HEK293 (cell line): Measurements from ENCODE around the gene GINS2.

Experiments
- CTCF ChIA-PET: fragments of 350-600 bp; formaldehyde crosslinking; extraction: SDS; loops from one replicate; lab custom pipeline; 2021; ENCODE audit warnings: antibody characterized with exemption; lab: Yijun Ruan, JAX
- POLR2A ChIA-PET: fragments of 300-600 bp; formaldehyde crosslinking; extraction: SDS; loops from one replicate; lab custom pipeline; 2020; ENCODE audit warnings: antibody characterized with exemption, inconsistent platforms; lab: Yijun Ruan, JAX
- H3K27ac ChIP-seq: fragments of 200-500 bp; sonication (Bioruptor generic); 2 replicates; pipeline ENCODE4 v1.5.1; 2014; ENCODE audit warnings: low read depth, low read length, control low read depth, inconsistent platforms; ENCODE audit errors: extremely low read depth
- H3K36me3 ChIP-seq, 2 experiments: fragments of 200-500 bp in 1 of 2; sonication (Bioruptor generic) in 1 of 2; 1 replicate in 1 of 2; 2 replicates in 1 of 2; pipeline ENCODE4 v1.5.1; 2014 to 2017; ENCODE audit warnings: inconsistent platforms in 2 of 2, low read length in 2 of 2; ENCODE audit not compliant: control insufficient read depth in 2 of 2, insufficient read depth in 1 of 2
- H3K4me1 ChIP-seq: fragments of 200-500 bp; sonication (Bioruptor generic); 2 replicates; pipeline ENCODE4 v1.5.1; 2014; ENCODE audit warnings: mild to moderate bottlenecking, low read length, inconsistent platforms; ENCODE audit not compliant: control insufficient read depth, insufficient read depth
- H3K4me3 ChIP-seq: 2 replicates; pipeline ENCODE4 v1.5.1; 2011; ENCODE audit warnings: low read depth, mild to moderate bottlenecking, control low read depth, low read length, moderate library complexity
- H3K9me3 ChIP-seq: fragments of 200-500 bp; sonication (Bioruptor generic); 2 replicates; pipeline ENCODE4 v1.5.1; 2014; ENCODE audit warnings: low read depth, low read length, inconsistent platforms; ENCODE audit not compliant: control insufficient read depth, insufficient read depth
- FEZF1 ChIP-seq: fragments of 450-650 bp; formaldehyde crosslinking; IDR thresholded peaks from 2 replicates; pipeline ENCODE4 v1.5.1; 2016; ENCODE audit warnings: missing biosample characterization, missing genetic modification characterization
- HOXC10 ChIP-seq: sonication (generic); formaldehyde crosslinking; IDR thresholded peaks from 2 replicates; pipeline ENCODE4 v1.8.1; 2023; ENCODE audit warnings: mild to moderate bottlenecking, missing genetic modification reagents
- KLF10 ChIP-seq: fragments of 450-650 bp; IDR thresholded peaks from 2 replicates; pipeline ENCODE4 v1.5.1; 2018; ENCODE audit warnings: missing biosample characterization, mild to moderate bottlenecking, missing genetic modification characterization
- KLF7 ChIP-seq: fragments of 450-650 bp; formaldehyde crosslinking; IDR thresholded peaks from 2 replicates; pipeline ENCODE4 v1.5.1; 2016; ENCODE audit warnings: missing biosample characterization, missing genetic modification characterization, borderline replicate concordance
- MZF1 ChIP-seq: fragments of 450-650 bp; formaldehyde crosslinking; IDR thresholded peaks from 2 replicates; pipeline ENCODE4 v1.5.1; 2017; ENCODE audit warnings: missing biosample characterization, missing genetic modification characterization, borderline replicate concordance
- PRDM4 ChIP-seq: fragments of 450-650 bp; formaldehyde crosslinking; IDR thresholded peaks from 2 replicates; pipeline ENCODE4 v1.5.1; 2017; ENCODE audit warnings: missing biosample characterization, missing genetic modification characterization
- TSHZ1 ChIP-seq: fragments of 450-650 bp; formaldehyde crosslinking; IDR thresholded peaks from 2 replicates; pipeline ENCODE4 v1.5.1; 2016; ENCODE audit warnings: missing biosample characterization, missing genetic modification characterization, borderline replicate concordance
- ZBTB1 ChIP-seq: fragments of 450-650 bp; formaldehyde crosslinking; IDR thresholded peaks from 2 replicates; pipeline ENCODE4 v1.5.1; 2016; ENCODE audit warnings: missing biosample characterization, missing genetic modification characterization
- ZBTB8A ChIP-seq: fragments of 450-650 bp; formaldehyde crosslinking; IDR thresholded peaks from 2 replicates; pipeline ENCODE4 v1.5.1; 2016; ENCODE audit warnings: missing biosample characterization, missing genetic modification characterization
- ZFP69B ChIP-seq: fragments of 450-650 bp; formaldehyde crosslinking; IDR thresholded peaks from 2 replicates; pipeline ENCODE4 v1.5.1; 2016; ENCODE audit warnings: missing biosample characterization, missing genetic modification characterization
- ZNF19 ChIP-seq: fragments of 450-650 bp; formaldehyde crosslinking; IDR thresholded peaks from 2 replicates; pipeline ENCODE4; 2016; ENCODE audit warnings: missing biosample characterization, missing genetic modification characterization, low read depth
- ZNF311 ChIP-seq: fragments of 450-650 bp; formaldehyde crosslinking; IDR thresholded peaks from 2 replicates; pipeline ENCODE4 v1.5.1; 2017; ENCODE audit warnings: missing biosample characterization, missing genetic modification characterization, borderline replicate concordance
- ZNF473 ChIP-seq: fragments of 450-650 bp; formaldehyde crosslinking; IDR thresholded peaks from 2 replicates; pipeline ENCODE4 v1.5.1; 2017; ENCODE audit warnings: missing biosample characterization, missing genetic modification characterization
- ZNF521 ChIP-seq: fragments of 450-650 bp; formaldehyde crosslinking; IDR thresholded peaks from 2 replicates; pipeline ENCODE4 v1.5.1; 2017; ENCODE audit warnings: missing biosample characterization, mild to moderate bottlenecking, missing genetic modification characterization
- ZSCAN5A ChIP-seq: fragments of 450-650 bp; formaldehyde crosslinking; IDR thresholded peaks from 2 replicates; pipeline ENCODE4 v1.5.1; 2016; ENCODE audit warnings: missing biosample characterization, missing genetic modification characterization
- TF ChIP-seq, protein P1 (sequence below): fragments of 450-650 bp; formaldehyde crosslinking; IDR thresholded peaks from 2 replicates; pipeline ENCODE4 v1.5.1; 2016; ENCODE audit warnings: missing biosample characterization, missing genetic modification characterization
- TF ChIP-seq, protein P2 (sequence below): fragments of 450-650 bp; formaldehyde crosslinking; IDR thresholded peaks from 2 replicates; pipeline ENCODE4 v1.5.1; 2016; ENCODE audit warnings: missing biosample characterization, missing genetic modification characterization
- TF ChIP-seq, protein P3 (sequence below): fragments of 450-650 bp; formaldehyde crosslinking; IDR thresholded peaks from 2 replicates; pipeline ENCODE4 v1.5.1; 2016; ENCODE audit warnings: missing biosample characterization, missing genetic modification characterization

Gene GINS2

GRCh38 chr16:85678016-85678415 is 10.7 kb downstream of the GINS2 start:
- CTCF ChIA-PET = interaction anchor here (0.6 to 7.6 kb wide), 4 partner anchors 19 to 263 kb away, joined by 3 to 87 read pairs (median 8); no protein-coding TSS in a partner anchor
- TF ChIP-seq KLF7 (tag by site-specific recombination) = no peak
- TF ChIP-seq ZBTB1 (tag by site-specific recombination) = no peak
- no peak for TF ChIP-seq TSHZ1 (tag by site-specific recombination)
- no peak for TF ChIP-seq ZSCAN5A (tag by site-specific recombination)
- TF ChIP-seq, protein P1, sequence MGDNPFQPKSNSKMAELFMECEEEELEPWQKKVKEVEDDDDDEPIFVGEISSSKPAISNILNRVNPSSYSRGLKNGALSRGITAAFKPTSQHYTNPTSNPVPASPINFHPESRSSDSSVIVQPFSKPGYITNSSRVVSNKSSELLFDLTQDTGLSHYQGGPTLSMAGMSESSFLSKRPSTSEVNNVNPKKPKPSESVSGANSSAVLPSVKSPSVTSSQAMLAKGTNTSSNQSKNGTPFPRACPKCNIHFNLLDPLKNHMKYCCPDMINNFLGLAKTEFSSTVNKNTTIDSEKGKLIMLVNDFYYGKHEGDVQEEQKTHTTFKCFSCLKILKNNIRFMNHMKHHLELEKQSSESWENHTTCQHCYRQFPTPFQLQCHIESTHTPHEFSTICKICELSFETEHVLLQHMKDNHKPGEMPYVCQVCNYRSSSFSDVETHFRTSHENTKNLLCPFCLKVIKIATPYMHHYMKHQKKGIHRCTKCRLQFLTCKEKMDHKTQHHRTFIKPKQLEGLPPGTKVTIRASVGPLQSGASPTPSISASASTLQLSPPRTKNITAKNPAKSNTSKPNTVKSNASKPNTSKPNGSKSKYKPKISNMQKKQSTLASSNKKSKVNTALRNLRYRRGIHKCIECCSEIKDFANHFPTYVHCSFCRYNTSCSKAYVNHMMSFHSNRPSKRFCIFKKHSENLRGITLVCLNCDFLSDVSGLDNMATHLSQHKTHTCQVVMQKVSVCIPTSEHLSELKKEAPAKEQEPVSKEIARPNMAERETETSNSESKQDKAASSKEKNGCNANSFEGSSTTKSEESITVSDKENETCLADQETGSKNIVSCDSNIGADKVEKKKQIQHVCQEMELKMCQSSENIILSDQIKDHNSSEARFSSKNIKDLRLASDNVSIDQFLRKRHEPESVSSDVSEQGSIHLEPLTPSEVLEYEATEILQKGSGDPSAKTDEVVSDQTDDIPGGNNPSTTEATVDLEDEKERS (tag by site-specific recombination) = no peak
- TF ChIP-seq, protein P2, sequence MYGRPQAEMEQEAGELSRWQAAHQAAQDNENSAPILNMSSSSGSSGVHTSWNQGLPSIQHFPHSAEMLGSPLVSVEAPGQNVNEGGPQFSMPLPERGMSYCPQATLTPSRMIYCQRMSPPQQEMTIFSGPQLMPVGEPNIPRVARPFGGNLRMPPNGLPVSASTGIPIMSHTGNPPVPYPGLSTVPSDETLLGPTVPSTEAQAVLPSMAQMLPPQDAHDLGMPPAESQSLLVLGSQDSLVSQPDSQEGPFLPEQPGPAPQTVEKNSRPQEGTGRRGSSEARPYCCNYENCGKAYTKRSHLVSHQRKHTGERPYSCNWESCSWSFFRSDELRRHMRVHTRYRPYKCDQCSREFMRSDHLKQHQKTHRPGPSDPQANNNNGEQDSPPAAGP (tag by site-specific recombination) = no peak
- TF ChIP-seq ZFP69B (tag by site-specific recombination) = no peak
- TF ChIP-seq, protein P3, sequence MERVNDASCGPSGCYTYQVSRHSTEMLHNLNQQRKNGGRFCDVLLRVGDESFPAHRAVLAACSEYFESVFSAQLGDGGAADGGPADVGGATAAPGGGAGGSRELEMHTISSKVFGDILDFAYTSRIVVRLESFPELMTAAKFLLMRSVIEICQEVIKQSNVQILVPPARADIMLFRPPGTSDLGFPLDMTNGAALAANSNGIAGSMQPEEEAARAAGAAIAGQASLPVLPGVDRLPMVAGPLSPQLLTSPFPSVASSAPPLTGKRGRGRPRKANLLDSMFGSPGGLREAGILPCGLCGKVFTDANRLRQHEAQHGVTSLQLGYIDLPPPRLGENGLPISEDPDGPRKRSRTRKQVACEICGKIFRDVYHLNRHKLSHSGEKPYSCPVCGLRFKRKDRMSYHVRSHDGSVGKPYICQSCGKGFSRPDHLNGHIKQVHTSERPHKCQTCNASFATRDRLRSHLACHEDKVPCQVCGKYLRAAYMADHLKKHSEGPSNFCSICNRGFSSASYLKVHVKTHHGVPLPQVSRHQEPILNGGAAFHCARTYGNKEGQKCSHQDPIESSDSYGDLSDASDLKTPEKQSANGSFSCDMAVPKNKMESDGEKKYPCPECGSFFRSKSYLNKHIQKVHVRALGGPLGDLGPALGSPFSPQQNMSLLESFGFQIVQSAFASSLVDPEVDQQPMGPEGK (tag by site-specific recombination) = no peak
- TF ChIP-seq PRDM4 (tag by site-specific recombination) = no peak
- no peak for TF ChIP-seq ZNF19 (tag by site-specific recombination)
- TF ChIP-seq ZBTB8A (tag by site-specific recombination) = no peak
- TF ChIP-seq ZNF521 = no peak
- TF ChIP-seq KLF10 (tag by site-specific recombination) = no peak
- no peak for TF ChIP-seq MZF1 (tag by site-specific recombination)
- TF ChIP-seq ZNF311 (tag by site-specific recombination) = no peak
- TF ChIP-seq ZNF473 = no peak
- no peak for TF ChIP-seq HOXC10 (CRISPR knock-in tag)
- TF ChIP-seq FEZF1 (tag by site-specific recombination) = no peak
- TF ChIP-seq, all 188 proteins: peak for 0
- Histone ChIP-seq H3K9me3 (no peaks in the 10 kb centered on the region), H3K4me1 (peaks cover 11% of the 10 kb centered on the region), H3K4me3 (no peak overlapping the region), H3K36me3 (peaks cover 13 to 100% of the 10 kb centered on the region in 2 experiments; a peak in 2 of 3 replicates), H3K27ac (no peak overlapping the region)
- POLR2A ChIA-PET = no interaction called here
